PFSK-1 (cell line): ENCODE results near the gene SUCLG1.

Experiments used
- POLR2AphosphoS5 ChIP-seq: IDR thresholded peaks from 2 replicates; pipeline ENCODE4 v1.6.1; 2012; ENCODE audit warnings: low read depth, mild to moderate bottlenecking, control low read depth, low read length, moderate library complexity
- REST ChIP-seq, 2 experiments: IDR thresholded peaks; 2 replicates each; pipeline versions ENCODE4 v1.6.1 to v1.8.0; 2011 to 2012; ENCODE audit warnings: low read depth in 2 of 2, low read length in 2 of 2, control low read depth in 1 of 2, inconsistent platforms in 1 of 2, mild to moderate bottlenecking in 1 of 2, moderate library complexity in 1 of 2; ENCODE audit not compliant: insufficient read depth in 1 of 2
- SIN3A ChIP-seq: IDR thresholded peaks from 2 replicates; pipeline ENCODE4 v1.6.1; 2012; ENCODE audit warnings: mild to moderate bottlenecking, low read length, moderate library complexity, borderline replicate concordance; ENCODE audit not compliant: insufficient read depth
- TAF1 ChIP-seq: IDR thresholded peaks from 2 replicates; pipeline ENCODE4 v1.6.1; 2012; ENCODE audit warnings: low read length, control low read depth, borderline replicate concordance; ENCODE audit not compliant: insufficient read depth

GRCh38 chr2:84472856-84473565 lies 13.9 kb upstream of the SUCLG1 start:
- TF ChIP-seq TAF1 (no peak), SIN3A (no peak), POLR2AphosphoS5 (no peak), REST (IDR thresholded peaks at IDR 0.05; ENCODE audit: insufficient read depth in 1 of 2, low read depth in 2 of 2, low read length in 2 of 2) (no peak)
